OCI-LY1 (cell line): ENCODE measurements around the gene GNAZ.

Experiments
- H2AFZ ChIP-seq: fragments of 200-600 bp; sonication (generic), shearing (Covaris generic); 2 replicates; pipeline ENCODE4 v1.6.0; 2014; ENCODE audit warnings: antibody characterized with exemption, mild to moderate bottlenecking, low read length
- H3F3A ChIP-seq: fragments of 200-600 bp; sonication (generic), shearing (Covaris generic); 2 replicates; pipeline ENCODE4 v1.6.0; 2014; ENCODE audit warnings: mild to moderate bottlenecking, antibody characterized with exemption, low read length, moderate library complexity; ENCODE audit not compliant: insufficient read depth
- H3K27ac ChIP-seq: fragments of 200-600 bp; sonication (generic); 2 replicates; pipeline ENCODE4 v1.5.1; 2014; ENCODE audit warnings: low read length, mixed run types, mild to moderate bottlenecking, low read depth; ENCODE audit not compliant: poor library complexity, severe bottlenecking
- H3K27me3 ChIP-seq: fragments of 200-600 bp; sonication (generic); 2 replicates; pipeline ENCODE4 v1.6.0; 2014; ENCODE audit warnings: antibody characterized with exemption, mild to moderate bottlenecking, low read length, moderate library complexity; ENCODE audit not compliant: insufficient read depth
- H3K36me3 ChIP-seq: fragments of 200-600 bp; sonication (generic); 2 replicates; pipeline ENCODE4 v1.6.1; 2014; ENCODE audit warnings: mild to moderate bottlenecking, antibody characterized with exemption, low read length, moderate library complexity, mixed read lengths; ENCODE audit not compliant: insufficient read depth
- H3K4me1 ChIP-seq: fragments of 200-600 bp; sonication (generic); 2 replicates; pipeline ENCODE4 v1.5.1; 2014; ENCODE audit warnings: mild to moderate bottlenecking, low read length, moderate library complexity; ENCODE audit not compliant: insufficient read depth, severe bottlenecking
- H3K4me2 ChIP-seq: fragments of 200-600 bp; sonication (generic), shearing (Covaris generic); 2 replicates; pipeline ENCODE4 v1.6.1; 2014; ENCODE audit warnings: low read length
- H3K4me3 ChIP-seq: fragments of 200-600 bp; sonication (generic); 2 replicates; pipeline ENCODE4 v1.5.1; 2014; ENCODE audit warnings: low read length, low read depth, mild to moderate bottlenecking, mixed read lengths; ENCODE audit not compliant: poor library complexity, severe bottlenecking
- H3K79me2 ChIP-seq: fragments of 200-600 bp; shearing (Covaris generic); 2 replicates; pipeline ENCODE4 v1.6.1; 2016; ENCODE audit warnings: mixed run types, low read length, mixed read lengths; ENCODE audit not compliant: insufficient read depth
- H3K9ac ChIP-seq: fragments of 200-600 bp; sonication (generic), shearing (Covaris generic); 2 replicates; pipeline ENCODE4 v1.6.1; 2014; ENCODE audit warnings: mild to moderate bottlenecking, low read length, mixed read lengths
- H3K9me2 ChIP-seq: fragments of 200-600 bp; sonication (generic), shearing (Covaris generic); 2 replicates; pipeline ENCODE4 v1.6.1; 2014; ENCODE audit warnings: low read depth, mild to moderate bottlenecking, low read length, mixed read lengths
- H3K9me3 ChIP-seq: fragments of 200-600 bp; shearing (Covaris generic); 2 replicates; pipeline ENCODE4 v1.6.1; 2014; ENCODE audit warnings: low read length, mixed read lengths
- H4K20me1 ChIP-seq: fragments of 200-600 bp; sonication (generic), shearing (Covaris generic); 2 replicates; pipeline ENCODE4 v1.6.0; 2016; ENCODE audit warnings: mild to moderate bottlenecking, low read length; ENCODE audit not compliant: insufficient read depth
- CTCF ChIP-seq: fragments of 200-600 bp; sonication (generic), shearing (Covaris generic); IDR thresholded peaks from 2 replicates; pipeline ENCODE4 v1.5.1; 2017; ENCODE audit warnings: mild to moderate bottlenecking, antibody characterized with exemption, low read length, moderate library complexity, mixed read lengths
- EZH2 ChIP-seq: fragments of 200-600 bp; sonication (generic), shearing (Covaris generic); IDR thresholded peaks from 2 replicates; pipeline ENCODE4 v1.8.0; 2017; ENCODE audit warnings: borderline replicate concordance, mixed run types, mild to moderate bottlenecking, antibody characterized with exemption, low read length, moderate library complexity, mixed read lengths

Gene GNAZ

DNA sequence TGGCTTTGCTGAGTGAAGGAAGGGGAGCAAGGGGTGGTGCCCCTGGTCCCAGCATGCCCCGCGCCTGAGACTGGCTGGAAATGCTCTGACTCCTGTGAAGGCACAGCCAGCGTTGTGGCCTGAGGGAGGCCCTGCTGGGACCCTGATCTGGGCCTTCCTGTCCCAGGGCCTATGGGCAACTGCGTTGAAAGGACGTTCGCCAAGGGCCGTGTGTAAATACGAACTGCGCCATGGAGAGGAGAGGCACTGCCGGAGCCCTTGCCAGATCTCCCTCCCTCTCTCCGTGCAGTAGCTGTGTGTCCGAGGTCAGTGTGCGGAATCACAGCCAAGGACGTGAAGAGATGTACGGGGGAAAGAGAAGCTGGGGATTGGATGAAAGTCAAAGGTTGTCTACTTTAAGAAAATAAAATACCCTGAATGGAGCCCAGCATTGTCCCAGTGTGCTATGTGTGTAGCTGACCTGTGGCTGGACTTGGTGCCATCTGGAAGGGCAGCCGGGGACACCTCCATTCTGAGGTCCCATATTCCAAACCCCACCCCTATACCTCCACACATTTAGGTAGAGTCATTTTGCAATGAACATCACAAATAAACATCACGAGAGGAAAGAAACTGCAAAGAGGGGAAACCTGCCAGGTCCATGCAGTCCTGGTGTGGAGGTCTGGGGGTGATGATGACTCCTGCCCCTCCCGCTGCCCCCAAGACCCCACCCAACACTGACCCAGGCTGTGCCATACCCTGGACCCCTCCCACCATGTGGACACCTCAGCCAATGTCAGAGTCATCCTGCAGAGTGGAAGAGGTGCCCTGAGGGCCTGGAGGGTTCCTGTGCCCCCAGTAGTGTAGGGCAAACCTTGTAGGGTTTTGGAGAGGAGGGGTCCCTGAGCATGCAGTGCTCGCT, 54.5 kb downstream of the GNAZ start:
- Histone ChIP-seq H3F3A (no peaks in the 10 kb centered on the region), H3K4me1 (no peaks in the 10 kb centered on the region), H3K79me2 (no peaks in the 10 kb centered on the region), H3K9ac (no peak overlapping the region), H3K9me3 (no peaks in the 10 kb centered on the region), H3K27ac (no peak overlapping the region), H2AFZ (no peak overlapping the region), H3K9me2 (no peaks in the 10 kb centered on the region), H3K27me3 (no peaks in the 10 kb centered on the region), H4K20me1 (no peaks in the 10 kb centered on the region), H3K36me3 (no peaks in the 10 kb centered on the region), H3K4me2 (no peak overlapping the region), H3K4me3 (no peak overlapping the region)
- no peak for TF ChIP-seq EZH2
- no peak for TF ChIP-seq CTCF

DNA sequence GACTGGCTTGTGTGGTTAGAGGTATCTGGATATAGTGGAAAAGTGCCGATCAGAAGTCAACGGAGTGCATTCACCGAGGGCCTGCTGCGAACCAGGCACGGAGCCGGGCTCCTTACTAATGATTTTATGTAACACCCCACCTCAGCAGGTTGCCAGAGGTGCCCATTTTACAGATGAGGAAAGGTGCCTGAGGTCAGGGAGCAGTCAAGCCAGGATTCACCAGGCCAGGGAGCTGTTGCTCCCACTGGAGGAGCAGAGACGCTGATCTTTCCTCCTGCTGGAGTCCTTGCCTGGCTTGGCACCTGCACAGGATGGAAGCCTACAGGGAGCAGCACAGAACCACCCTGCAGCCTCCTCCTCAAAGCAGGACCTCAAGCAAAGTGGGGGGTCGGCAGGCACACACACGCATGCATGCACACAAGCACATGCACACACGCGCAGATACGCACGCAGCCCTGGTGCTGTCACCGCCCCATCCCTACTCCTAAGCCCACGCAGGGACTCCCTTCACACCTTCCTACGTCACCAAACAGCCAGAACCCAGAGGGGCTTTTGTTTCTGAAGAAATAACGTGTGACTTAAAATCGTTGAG, 55.3 kb downstream of the GNAZ start:
- Histone ChIP-seq H3K9me3 (no peaks in the 10 kb centered on the region), H3K4me2 (no peak overlapping the region), H3K27ac (no peak overlapping the region), H2AFZ (no peak overlapping the region), H3F3A (no peaks in the 10 kb centered on the region), H3K27me3 (no peaks in the 10 kb centered on the region), H3K9ac (no peak overlapping the region), H4K20me1 (no peaks in the 10 kb centered on the region), H3K4me1 (no peaks in the 10 kb centered on the region), H3K9me2 (no peaks in the 10 kb centered on the region), H3K36me3 (no peaks in the 10 kb centered on the region), H3K79me2 (no peaks in the 10 kb centered on the region), H3K4me3 (no peak overlapping the region)
- TF ChIP-seq EZH2, result no peak
- TF ChIP-seq CTCF, result no peak

- Histone ChIP-seq H3K9ac (no peak overlapping the region), H2AFZ (no peak overlapping the region), H3K4me1 (no peaks in the 10 kb centered on the region), H3K4me3 (no peak overlapping the region), H3K9me2 (no peaks in the 10 kb centered on the region), H3K36me3 (no peaks in the 10 kb centered on the region), H4K20me1 (no peaks in the 10 kb centered on the region), H3K4me2 (no peak overlapping the region), H3K27ac (no peak overlapping the region), H3F3A (no peaks in the 10 kb centered on the region), H3K27me3 (no peaks in the 10 kb centered on the region), H3K79me2 (no peaks in the 10 kb centered on the region), H3K9me3 (no peaks in the 10 kb centered on the region)
- TF ChIP-seq CTCF, result no peak
- TF ChIP-seq EZH2, result no peak
Observed at GRCh38 chr22:23126165-23127054, 56.1 kb downstream of the GNAZ start.
